Stimulated activated CD4-positive, alpha-beta T cell treated with anti-CD3 and anti-CD28 coated beads, Interleukin-15, amount 100 ng/mL, for 48 hours (primary cell): ENCODE measurements around the gene SIRT2.

ENCODE experiments used
- DNase-seq, 2 donors: peaks; one replicate each; pipeline ENCODE4 v3.0.0-alpha.2; 2020; ENCODE audit warnings: low read depth in 2 of 2

The SIRT2 gene

DNA sequence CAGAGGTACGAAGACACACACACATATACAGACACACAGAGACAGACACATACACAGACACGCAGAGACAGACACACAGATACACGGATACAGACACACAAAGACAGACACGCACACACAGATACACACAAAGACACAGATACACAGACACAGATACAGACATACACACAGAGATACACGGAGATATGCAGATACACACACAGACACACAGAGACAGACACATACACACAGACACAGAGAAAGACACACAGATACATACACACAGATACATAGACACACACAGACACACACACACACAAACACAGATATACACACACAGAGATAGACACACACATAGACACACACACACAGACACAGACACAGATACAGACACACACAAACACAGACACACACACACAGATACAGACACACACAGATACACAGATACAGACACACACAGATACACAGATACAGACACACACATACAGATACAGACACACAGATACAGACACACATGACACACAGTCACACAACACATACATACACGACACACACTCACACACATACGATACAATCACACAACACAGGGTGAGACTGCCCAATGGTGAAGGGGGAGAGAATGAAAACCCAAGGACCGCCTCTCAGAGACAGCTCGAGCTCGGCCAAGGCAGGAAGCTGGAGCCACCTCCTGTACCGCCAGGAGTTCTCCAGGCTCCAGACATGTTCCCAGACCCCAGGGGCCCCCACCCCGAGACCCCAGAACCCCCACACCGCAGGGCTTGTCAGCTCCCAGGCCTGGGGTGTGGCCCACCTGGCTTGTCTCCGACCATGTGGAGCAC, 21.4 kb upstream of the SIRT2 start:
- no peak for DNase-seq

DNA sequence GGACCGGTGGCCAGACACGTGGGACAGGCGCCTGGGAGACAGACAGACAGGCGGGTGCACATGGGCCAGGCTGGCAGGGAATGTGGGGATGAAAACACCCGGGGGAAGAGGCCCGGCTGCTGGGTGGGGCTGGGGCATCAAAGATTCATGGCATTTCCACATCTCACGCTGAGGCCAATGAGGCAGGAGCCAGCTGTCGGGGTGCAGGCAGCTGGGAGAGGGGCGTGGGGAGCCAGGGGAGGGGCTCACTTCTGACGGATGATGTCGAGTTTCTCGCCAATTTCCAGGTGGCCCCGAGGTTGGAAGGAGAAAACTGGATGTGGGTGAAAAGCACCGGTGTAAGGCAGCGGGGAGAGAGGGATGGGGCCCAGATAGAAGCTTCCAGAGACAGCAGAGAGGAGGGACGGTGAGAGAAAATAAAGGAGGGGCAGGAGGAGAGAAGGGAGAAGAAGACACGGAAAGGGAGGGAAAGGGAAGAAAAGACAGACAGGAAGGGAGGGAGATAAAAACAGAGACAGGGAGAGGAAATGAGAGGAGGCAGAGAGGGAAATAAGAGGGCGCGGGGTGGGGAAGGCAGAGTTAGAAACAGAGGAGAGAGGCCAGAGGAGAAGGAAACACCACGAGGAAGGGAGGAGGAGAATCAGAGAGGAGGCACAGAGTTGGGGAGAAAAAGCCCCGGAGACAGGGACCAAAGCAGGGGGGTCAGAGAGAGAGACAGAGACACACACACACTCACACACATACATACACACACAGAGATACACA, 20.6 kb upstream of the SIRT2 start:
- no peak for DNase-seq

DNA sequence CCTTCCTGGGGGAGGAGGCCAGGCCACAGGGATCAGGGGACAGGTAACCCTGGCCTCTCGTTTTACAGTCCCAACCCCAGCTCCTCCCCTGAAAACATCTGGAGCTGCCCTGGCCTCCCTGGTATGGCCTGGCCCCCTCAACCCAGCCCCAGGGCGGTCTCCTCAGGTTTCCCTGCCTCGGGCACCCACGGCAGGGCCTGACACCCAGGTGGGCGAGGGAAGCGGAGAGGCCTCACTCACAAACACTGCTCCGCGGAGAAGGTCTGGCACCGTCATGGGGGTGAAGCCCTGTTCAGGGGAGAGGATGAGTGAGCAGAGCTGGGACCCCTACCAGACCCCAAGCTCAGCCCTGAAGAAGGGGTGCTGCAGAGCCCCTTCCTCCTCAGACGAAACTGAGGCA, 19.1 kb upstream of the SIRT2 start:
- no peak for DNase-seq

DNA sequence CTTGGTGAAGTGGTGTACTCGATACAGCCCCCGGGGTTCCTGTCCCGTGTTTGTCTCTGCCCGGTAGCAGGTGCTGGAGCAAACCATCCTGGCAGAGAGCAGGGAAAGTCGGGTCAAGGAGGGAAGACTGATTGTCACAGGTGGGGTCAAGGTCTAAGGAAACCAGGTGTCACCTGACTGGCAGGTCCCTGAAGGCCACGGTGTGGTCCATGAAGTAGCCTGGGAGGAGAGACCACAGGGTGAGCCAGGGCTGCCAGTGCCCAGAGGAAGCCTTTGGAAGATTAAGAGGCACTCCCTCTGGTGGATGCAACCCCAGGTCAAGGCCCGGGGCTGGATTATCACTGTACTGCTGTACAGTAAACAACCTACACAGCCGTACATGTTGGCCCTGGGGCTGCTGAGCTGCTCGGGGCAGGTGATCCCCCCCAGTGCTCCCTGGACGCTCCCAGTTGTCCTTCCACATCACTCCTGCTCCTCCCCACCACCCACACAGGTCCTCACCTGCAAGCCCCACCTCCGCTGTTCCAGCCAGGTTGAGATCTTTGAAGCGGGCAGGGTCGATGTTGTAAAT, 18.6 kb upstream of the SIRT2 start:
- no peak for DNase-seq

DNA sequence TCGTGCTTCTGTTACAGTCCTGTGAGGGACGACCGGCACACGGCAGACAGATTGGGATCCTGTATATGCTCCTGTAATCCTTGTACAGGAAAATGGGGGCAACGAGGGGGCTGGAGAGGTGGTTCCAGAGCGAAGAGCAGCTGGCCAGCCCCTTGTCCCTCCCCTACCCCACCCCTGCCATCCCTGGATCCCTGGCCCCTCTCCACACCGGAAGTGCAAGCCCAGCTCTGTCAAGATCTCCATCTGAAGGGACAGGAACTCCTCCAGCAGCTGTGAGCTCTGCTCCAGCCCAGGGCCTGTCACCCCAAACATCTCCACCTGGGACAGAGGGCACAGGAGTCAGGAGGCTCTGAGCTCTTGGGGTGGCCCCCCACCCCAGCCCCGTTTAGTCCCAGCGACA, 18.1 kb upstream of the SIRT2 start:
- DNase-seq = no peak

DNA sequence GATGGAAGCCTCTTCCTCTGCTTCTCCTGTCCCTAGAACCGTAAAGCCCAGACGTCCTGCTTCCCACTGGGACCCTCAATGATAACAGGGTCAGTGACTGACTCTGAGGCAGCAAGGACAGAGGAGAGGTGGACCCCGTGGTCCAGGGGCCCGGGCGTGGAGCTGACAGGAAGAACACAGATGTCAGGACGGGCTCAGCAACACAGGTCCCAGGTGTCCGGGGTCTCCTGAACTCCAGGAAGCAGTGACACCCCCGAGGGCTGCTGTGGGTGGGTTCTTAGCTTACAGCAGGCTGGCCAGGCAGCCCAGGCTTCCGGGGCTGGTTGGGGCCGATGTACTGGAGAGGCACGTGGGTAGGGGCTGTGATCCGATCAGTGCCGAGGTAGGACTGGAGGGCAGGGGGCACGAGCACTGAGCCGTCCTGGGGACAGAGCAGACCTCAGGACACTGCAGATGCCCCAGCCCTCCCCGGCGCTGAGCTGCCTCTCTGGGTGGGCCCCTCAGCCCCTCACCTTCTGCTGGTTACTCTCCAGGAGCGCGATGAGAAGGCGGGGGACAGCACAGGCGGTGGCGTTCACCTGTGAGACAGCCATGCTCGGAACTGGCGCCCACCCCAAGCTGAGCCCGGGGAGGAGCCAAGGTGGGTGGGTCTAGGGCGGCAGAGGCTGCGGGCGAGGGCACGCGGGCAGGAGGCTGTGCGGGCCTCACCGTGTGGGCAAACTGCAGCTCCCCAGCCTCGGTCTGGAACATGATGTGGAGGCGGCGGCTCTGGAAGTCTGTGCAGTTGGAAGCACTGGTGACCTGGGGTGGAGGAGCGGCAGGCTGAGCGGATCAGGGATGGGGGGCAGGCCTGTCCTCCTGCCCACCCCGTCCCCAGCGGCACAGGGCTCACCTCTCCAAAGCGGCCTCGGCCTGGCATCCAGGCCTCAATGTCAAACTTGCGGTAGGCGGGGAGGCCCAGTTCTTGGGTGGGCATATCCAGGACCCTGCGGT, 16.2 kb upstream of the SIRT2 start:
- DNase-seq = no peak

DNA sequence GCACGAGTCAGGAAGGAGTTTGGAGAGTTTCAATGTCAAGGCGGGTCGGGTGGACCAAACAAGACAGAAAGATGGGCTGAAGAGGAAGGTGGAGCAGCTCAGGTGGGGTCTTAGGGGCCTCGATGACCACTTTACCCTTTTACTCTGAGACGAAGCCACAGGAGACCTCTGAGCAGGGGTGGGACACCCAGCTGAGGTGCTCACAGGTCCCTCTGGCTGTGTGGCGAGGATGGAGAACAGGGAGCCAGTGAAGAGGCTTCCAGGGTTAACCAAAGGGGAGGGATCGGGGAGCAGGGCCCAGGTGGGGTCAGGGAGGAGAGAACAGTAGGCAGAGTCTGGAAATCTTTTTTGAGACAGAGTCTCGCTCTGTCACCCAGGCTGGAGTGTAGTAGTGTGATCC, 14.5 kb upstream of the SIRT2 start:
- no peak for DNase-seq

DNA sequence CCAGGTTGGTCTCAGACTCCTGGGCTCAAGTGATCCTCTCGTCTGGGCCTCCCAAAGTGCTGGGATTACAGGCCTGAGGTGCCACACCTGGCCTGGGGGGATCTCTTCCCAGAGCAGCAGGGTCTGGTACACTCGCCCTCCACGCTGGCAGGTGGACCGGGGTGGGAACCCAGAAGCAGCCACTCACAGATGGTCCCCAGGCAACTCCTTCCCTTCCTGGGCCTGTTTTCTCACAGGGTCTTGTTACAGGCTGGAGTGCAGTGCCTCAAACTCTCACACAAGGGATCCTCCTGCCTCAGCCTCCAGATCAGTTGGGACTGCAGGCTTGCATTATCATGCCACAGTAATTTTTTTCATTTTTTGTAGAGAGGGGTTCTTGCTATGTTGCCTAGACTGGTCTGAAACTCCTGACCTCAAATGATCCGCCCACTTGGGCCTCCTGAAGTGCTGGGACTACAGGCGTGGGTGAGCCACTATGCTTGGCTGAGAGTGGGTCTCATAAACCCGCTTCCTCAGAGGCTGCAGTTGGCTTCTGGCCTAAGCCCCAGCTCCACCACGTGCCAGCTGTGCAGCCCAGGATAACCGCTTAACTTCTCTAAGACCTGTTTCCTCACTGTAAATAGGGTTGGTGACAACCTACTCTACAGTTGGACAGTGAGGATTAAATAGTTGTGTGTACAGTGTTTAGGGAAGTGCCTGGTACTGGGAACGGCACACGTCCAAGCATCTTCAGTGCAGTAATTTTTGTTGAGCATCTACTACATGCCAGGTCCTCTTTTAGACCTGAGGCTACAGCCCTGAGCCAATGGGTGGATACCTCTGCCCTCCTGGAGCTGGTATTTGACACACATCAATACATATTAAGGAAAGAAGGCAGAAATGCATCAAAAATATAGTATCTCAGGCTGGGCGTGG, 13.4 kb upstream of the SIRT2 start:
- no peak for DNase-seq

DNA sequence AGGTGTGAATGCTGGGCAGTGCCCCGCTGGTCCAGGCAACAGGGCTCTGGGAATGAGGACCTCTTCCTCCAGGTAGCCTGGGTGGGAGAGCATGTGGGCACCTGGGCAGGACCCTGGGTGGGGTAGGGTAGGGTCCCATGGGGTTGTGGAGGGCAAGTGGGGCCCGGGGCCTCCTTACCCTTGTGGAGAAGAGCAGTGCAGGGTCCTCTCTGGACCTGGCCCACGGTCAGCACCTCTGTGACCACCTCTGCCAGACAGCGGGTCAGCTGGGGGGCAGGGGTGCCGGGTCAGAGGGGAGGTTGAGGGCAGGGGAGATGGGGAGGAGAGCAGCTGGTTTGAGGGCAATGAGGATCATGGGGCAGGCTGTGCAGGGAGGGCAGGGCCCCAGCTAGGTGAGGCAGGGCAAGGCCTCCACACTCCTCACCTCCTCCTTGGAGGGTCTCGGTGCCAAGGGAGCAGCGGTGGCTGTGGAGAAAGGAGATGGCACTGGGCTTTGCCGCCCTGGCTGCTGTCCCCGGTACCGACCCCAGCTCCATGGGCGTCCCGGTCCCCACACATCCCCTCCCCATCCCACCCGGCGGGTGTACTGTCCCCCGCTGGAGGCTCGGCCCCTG, 12.1 kb upstream of the SIRT2 start:
- DNase-seq = no peak

DNA sequence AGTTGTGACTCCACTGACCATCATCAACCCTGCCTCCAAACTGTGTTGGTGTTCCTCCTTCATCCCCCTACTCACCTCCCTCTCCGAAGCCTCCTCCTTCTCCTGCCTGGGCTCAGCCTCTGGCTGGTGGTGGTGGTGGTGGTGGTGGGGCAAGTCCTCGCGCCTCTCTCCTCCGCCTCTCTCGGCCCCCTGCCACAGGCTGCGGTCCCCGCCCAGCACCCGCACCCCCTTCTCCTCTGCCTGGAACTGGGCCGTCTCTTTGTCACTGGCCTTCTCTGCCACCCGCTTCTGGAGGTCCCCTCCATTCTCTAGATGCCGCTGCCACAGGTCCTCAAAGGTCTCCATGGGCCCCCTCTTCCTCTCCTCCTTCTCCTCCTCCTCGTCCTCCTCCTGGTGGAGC, 11.1 kb upstream of the SIRT2 start:
- DNase-seq = no peak

DNA sequence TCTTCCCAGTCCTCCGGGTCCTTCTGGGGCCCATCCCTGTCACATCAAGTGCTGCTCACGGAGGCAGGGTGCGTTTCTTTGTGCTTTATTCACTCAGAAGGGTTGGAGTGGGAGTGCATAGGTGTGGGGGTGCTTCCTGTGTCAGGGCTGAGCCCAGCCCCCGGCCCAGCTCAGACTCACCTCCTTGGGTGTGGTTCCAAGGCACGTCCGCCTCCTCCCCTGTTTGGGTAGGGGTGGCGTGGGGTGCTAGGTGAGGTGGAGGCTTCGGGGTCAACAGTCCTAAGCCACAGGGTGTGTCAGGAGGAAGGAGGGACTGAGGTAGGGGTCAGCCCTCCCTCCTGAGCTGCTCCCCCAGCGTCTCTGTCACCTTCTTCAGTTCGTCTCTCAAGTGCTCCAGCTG, 9.5 kb upstream of the SIRT2 start:
- DNase-seq = no peak

DNA sequence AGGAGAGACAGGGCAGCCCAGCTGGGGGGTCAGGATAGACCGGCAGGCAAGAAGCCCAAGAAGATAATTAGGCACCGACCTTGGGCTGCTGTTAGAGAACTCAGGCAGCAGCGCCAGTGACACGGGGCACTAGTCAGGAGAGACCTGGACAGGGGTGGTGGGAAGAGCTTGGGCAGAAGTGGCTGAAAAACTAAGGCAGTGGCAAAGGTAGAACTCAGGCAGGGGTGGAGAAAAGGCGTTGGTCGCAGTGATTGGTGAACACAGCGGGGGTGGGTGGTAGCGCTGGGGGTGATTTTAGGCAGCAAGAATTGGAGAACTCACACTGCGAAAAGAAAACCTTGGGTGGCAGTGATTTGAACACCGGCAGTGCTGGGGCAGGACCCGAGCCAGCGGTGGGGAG, 8.3 kb upstream of the SIRT2 start:
- DNase-seq = no peak

DNA sequence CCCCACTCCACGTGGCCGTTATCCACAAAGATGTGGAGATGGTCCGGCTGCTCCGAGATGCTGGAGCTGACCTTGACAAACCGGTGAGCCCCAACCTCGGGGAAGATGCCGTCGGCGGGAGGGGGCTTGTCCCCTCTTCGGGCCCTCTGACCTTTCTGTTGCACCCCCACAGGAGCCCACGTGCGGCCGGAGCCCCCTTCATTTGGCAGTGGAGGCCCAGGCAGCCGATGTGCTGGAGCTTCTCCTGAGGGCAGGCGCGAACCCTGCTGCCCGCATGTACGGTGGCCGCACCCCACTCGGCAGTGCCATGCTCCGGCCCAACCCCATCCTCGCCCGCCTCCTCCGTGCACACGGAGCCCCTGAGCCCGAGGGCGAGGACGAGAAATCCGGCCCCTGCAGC, 7.8 kb upstream of the SIRT2 start:
- no peak for DNase-seq

DNA sequence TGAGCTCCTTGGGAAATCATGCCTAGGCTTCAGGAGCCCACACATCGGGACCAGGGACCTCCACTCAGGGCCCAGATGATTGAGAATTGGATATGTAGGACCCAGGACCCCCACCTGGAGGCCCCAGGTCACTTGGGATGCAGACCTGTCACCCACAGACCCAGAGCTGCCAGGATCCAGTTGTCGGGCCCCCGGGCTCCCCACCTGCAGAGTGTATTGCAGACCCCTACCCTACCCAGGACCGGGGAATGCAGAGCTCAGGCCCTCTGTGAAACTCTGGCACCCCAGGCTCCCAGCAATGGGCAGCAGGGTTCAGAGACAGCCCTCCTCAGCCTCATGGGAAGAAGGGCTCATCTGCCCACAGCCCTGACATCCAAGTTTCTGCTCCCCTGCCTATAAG, 6.2 kb upstream of the SIRT2 start:
- DNase-seq = no peak

DNA sequence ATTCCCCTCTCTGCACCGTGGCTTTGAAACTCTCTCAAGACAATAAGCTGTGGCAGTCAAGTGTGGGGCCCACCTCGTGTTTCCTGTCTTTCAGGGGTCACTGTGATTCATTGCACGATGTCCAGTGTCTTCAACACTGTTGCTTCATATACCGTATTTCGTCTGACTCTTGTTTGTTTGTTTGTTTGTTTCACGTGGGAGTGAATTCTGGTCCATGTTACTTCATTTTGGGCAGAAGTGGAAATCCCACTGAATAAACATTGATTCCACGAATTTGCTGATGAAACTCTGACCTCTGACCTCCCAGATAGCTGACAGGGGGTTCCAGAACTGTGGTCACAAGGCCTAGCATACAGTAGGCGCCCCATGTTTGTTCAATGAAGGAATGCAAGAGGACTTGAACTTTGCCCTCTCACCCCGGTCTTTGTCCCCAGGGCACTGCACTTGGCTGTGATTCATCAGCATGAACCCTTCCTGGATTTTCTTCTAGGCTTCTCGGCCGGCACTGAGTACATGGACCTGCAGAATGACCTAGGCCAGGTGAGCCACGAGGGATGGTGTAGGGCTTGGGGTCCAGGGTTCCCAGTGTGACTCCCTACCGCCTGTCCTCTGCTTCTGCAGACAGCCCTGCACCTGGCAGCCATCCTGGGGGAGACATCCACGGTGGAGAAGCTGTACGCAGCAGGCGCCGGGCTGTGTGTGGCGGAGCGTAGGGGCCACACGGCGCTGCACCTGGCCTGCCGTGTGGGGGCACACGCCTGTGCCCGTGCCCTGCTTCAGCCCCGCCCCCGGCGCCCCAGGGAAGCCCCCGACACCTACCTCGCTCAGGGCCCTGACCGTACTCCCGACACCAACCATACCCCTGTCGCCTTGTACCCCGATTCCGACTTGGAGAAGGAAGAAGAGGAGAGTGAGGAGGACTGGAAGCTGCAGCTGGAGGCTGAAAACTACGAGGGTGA, 5.4 kb upstream of the SIRT2 start:
- no peak for DNase-seq

DNA sequence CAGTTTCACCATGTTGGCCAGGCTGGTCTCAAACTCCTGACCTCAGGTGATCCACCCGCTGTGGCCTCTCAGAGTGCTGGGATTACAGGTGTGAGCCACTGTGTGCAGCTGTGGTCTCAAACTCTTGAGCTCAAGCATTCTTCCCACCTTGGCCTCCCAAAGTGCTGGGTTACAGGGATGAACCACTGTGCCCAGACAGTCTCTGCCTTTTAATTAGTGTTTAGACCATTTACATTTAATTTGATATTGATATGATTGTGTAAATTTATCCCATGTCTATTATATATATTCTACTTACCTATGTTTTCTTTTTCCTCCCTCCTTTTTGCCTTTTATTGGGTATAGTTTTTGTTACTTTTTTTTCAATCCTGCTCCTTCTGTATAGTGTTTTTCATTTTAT, 2.3 kb upstream of the SIRT2 start:
- no peak for DNase-seq

DNA sequence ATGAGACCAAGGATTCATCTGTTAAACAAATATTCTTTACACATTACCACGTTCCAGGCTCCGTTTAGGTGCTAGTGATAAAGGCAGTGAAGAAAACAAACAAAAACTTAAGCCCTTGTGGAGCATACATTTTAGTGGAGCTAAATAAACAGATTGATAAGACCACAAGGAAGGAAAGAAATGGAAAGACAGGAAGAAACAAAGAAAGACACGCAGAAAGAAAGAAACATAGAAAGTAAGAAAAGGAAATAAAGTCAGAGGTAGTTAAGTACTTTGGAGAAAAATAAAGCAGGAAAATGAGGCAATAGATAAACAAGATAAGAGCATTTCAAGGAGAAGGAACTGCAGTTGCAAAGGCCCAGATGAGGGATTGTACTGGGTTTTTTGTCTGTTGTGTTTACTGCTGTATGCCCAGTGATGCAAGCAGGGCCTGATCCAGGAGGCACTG, 1.3 kb upstream of the SIRT2 start:
- DNase-seq = no peak

DNA sequence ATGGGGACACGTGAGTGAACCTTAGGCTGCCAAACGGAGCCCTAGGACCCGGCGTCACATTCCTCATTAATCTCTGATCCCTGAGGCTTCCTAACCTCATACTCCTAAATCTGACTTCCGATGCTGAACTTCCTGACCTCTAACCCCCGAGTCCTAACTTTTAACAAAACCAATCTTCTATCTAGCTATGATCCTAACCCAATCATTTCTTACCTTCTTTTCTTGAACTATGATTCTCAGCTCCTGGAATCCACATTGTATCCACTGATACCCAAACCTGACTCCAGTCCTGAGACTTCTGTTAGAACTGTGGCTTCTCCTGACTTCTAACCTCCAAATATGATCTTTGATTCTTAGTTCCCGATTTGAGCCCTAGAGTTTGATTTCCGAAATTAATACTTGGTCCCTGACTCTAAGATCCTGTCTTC, 798 bp upstream of the SIRT2 start:
- no peak for DNase-seq
